H54 (cell line): Measurements from ENCODE around the gene CCR2.
"Not testable (repeated sequence)": the region's sequence is repeated elsewhere in the genome, so short reads cannot be mapped to it uniquely, and the experiment has no call there.

ENCODE experiments used
- DNase-seq: peaks from one replicate; pipeline ENCODE4 v3.0.0; 2011; ENCODE audit warnings: low spot score, mixed read lengths; ENCODE audit not compliant: insufficient read length
- FAIRE-seq: peaks from 3 replicates; lab custom pipeline; 2011; peaks lifted over from hg19 to GRCh38; lab: Jason Lieb, UNC
- POLR2A ChIP-seq: IDR thresholded peaks from 2 replicates; pipeline ENCODE4 v1.6.1; 2011; ENCODE audit warnings: low read depth, mild to moderate bottlenecking, low read length

Gene CCR2

GRCh38 chr3:46395766-46396530 lies 42.0 kb downstream of the CCR2 start:
- no peak for FAIRE-seq
- no peak for TF ChIP-seq POLR2A
- DNase-seq: no peak

- no peak for TF ChIP-seq POLR2A
- FAIRE-seq: no peak
- DNase-seq: no peak
Measured at GRCh38 chr3:46397111-46397510, 43.2 kb downstream of the CCR2 start.

GRCh38 chr3:46398186-46398955 lies 44.5 kb downstream of the CCR2 start:
- no peak for TF ChIP-seq POLR2A
- FAIRE-seq: no peak
- no peak for DNase-seq

- DNase-seq (no peak), FAIRE-seq (no peak)
- no peak for TF ChIP-seq POLR2A
Measured at GRCh38 chr3:46399098-46399497, 45.2 kb downstream of the CCR2 start.

- TF ChIP-seq POLR2A: no peak
- no peak for DNase-seq
- no peak for FAIRE-seq
Measured at GRCh38 chr3:46399557-46399956, 45.6 kb downstream of the CCR2 start.

GRCh38 chr3:46400000-46400734 lies 46.3 kb downstream of the CCR2 start:
- TF ChIP-seq POLR2A: no peak
- FAIRE-seq (peak; percentile 65), DNase-seq (peak; percentile 59)

- no peak for TF ChIP-seq POLR2A
- no peak for FAIRE-seq
- no peak for DNase-seq
Measured at GRCh38 chr3:46400846-46401245, 46.9 kb downstream of the CCR2 start.

- no peak for FAIRE-seq
- no peak for TF ChIP-seq POLR2A
- DNase-seq: no peak
Measured at GRCh38 chr3:46401579-46401978, 47.7 kb downstream of the CCR2 start.

- FAIRE-seq, DNase-seq: not testable (repeated sequence)
Measured at GRCh38 chr3:46402902-46403301, 49.0 kb downstream of the CCR2 start.

GRCh38 chr3:46405301-46406019 lies 51.5 kb downstream of the CCR2 start:
- FAIRE-seq: no peak
- no peak for DNase-seq
- no peak for TF ChIP-seq POLR2A

- no peak for DNase-seq
- no peak for TF ChIP-seq POLR2A
Measured at GRCh38 chr3:46406443-46406787, 52.5 kb downstream of the CCR2 start.

GRCh38 chr3:46406788-46407611 lies 53.1 kb downstream of the CCR2 start, which contains the start of the genes CCR5AS and CCRL2:
Gene CCR5AS, minus strand, starts transcription at chr3:46407066.
Gene CCRL2, plus strand, starts transcription at chr3:46407259. Its CDS starts 821 bp downstream, at chr3:46408080.
- peak; percentile 76 for FAIRE-seq
- DNase-seq: peak; percentile 82
- TF ChIP-seq POLR2A: peak; percentile 28; the same call in 1 of the 2 replicates

More at GRCh38 chr3:46406443-46406787, 52.5 kb downstream of the CCR2 start:
- FAIRE-seq: no peak

GRCh38 chr3:46407970-46408369 lies 54.1 kb downstream of the CCR2 start:
- no peak for DNase-seq
- no peak for TF ChIP-seq POLR2A
- FAIRE-seq: no peak
